IMR-90 (cell line): ENCODE results near the gene SIPA1L3. TPM values are rescaled to one million over a fixed set of nuclear protein-coding genes. Genes with fewer than 3 reads are reported as not detected.

Experiments
- ATAC-seq: fragments of 200-7000 bp; cut with Tn5 transposase; 2 replicates; pipeline ENCODE4 v1.9.1; 2020; ENCODE audit warnings: low read depth, mild to moderate bottlenecking, moderate library complexity
- BruUV-seq: library from RNA; stranded (reverse); fragments of 400-500 nt; replicated peaks from 2 replicates; lab custom pipeline; 2021; lab: Mats Ljungman, UMichigan
- CTCF ChIA-PET: fragments of 300-600 bp; formaldehyde crosslinking; extraction: SDS; loops from one replicate; lab custom pipeline; 2021; ENCODE audit warnings: antibody characterized with exemption; lab: Yijun Ruan, JAX
- POLR2A ChIA-PET: fragments of 300-600 bp; sonication (Branson Sonifier 250); formaldehyde crosslinking; loops from one replicate; lab custom pipeline; 2022; ENCODE audit warnings: antibody characterized with exemption; ENCODE audit not compliant: unreplicated experiment; lab: Charles Lee
- DNase-seq: peaks from one replicate; pipeline ENCODE4 v3.0.0; 2013
- H2AFZ ChIP-seq: replicated peaks from 2 replicates; pipeline ENCODE3; 2013; ENCODE audit warnings: low read length, mild to moderate bottlenecking; ENCODE audit not compliant: poor library complexity
- H2AK5ac ChIP-seq: 2 replicates; pipeline ENCODE4 v1.6.1; 2013; ENCODE audit warnings: low read depth, low read length, inconsistent platforms
- H2AK9ac ChIP-seq: replicated peaks from 2 replicates; pipeline ENCODE3; 2013; ENCODE audit warnings: mild to moderate bottlenecking, low read depth, low read length, moderate library complexity; ENCODE audit not compliant: poor library complexity
- H2BK120ac ChIP-seq: 2 replicates; pipeline ENCODE4 v1.6.1; 2013; ENCODE audit warnings: low read depth, low read length, inconsistent platforms
- H2BK15ac ChIP-seq: 3 replicates; pipeline ENCODE4 v1.6.1; 2013; ENCODE audit warnings: low read depth, low read length, inconsistent platforms
- H2BK20ac ChIP-seq: 2 replicates; pipeline ENCODE4 v1.6.1; 2013; ENCODE audit warnings: low read depth, mild to moderate bottlenecking, inconsistent platforms, low read length, moderate library complexity
- H2BK5ac ChIP-seq: 2 replicates; pipeline ENCODE4 v1.6.1; 2013; ENCODE audit warnings: mild to moderate bottlenecking, low read depth, low read length, inconsistent platforms; ENCODE audit not compliant: poor library complexity, severe bottlenecking
- H3K14ac ChIP-seq: replicated peaks from 2 replicates; pipeline ENCODE4 v1.6.1; 2013; ENCODE audit warnings: low read depth, low read length, inconsistent platforms
- H3K18ac ChIP-seq: 2 replicates; pipeline ENCODE4 v1.6.1; 2013; ENCODE audit warnings: low read depth, low read length, control low read depth
- H3K23ac ChIP-seq: 2 replicates; pipeline ENCODE4 v1.6.1; 2013; ENCODE audit warnings: low read depth, low read length, inconsistent platforms
- H3K27ac ChIP-seq: 2 replicates; pipeline ENCODE4 v1.5.1; 2013; ENCODE audit warnings: mild to moderate bottlenecking, control low read depth, low read length; ENCODE audit not compliant: insufficient read depth
- H3K27me3 ChIP-seq: 2 replicates; pipeline ENCODE4 v1.6.1; 2013; ENCODE audit warnings: low read length; ENCODE audit not compliant: control insufficient read depth, insufficient read depth
- H3K36me3 ChIP-seq: 2 replicates; pipeline ENCODE4 v1.6.1; 2013; ENCODE audit warnings: low read length, mixed read lengths; ENCODE audit not compliant: control insufficient read depth, insufficient read depth
- H3K4ac ChIP-seq: 2 replicates; pipeline ENCODE4 v1.6.1; 2013; ENCODE audit warnings: low read depth, low read length, inconsistent platforms
- H3K4me1 ChIP-seq: 2 replicates; pipeline ENCODE4 v1.6.1; 2013; ENCODE audit warnings: low read length, mixed read lengths; ENCODE audit not compliant: control insufficient read depth, insufficient read depth
- H3K4me2 ChIP-seq: 2 replicates; pipeline ENCODE4 v1.6.1; 2013; ENCODE audit warnings: low read depth, mild to moderate bottlenecking, control low read depth, low read length, moderate library complexity
- H3K4me3 ChIP-seq: 2 replicates; pipeline ENCODE4 v1.5.1; 2013; ENCODE audit warnings: low read depth, mild to moderate bottlenecking, control low read depth, low read length, moderate library complexity; ENCODE audit not compliant: insufficient read depth
- H3K56ac ChIP-seq: 2 replicates; pipeline ENCODE4 v1.6.1; 2013; ENCODE audit warnings: low read length, inconsistent platforms; ENCODE audit not compliant: insufficient read depth; ENCODE audit errors: extremely low read depth
- H3K79me1 ChIP-seq, 2 experiments: 2 replicates each; pipeline ENCODE4 v1.6.1; 2013; ENCODE audit warnings: low read length in 2 of 2, inconsistent platforms in 1 of 2, low read depth in 1 of 2
- H3K9ac ChIP-seq: 2 replicates; pipeline ENCODE4 v1.6.1; 2013; ENCODE audit warnings: low read depth, low read length, control low read depth
- H3K9me1 ChIP-seq: 2 replicates; pipeline ENCODE4 v1.6.1; 2013; ENCODE audit warnings: low read length, inconsistent platforms; ENCODE audit not compliant: insufficient read depth
- H3K9me3 ChIP-seq: 2 replicates; pipeline ENCODE4 v1.6.1; 2013; ENCODE audit warnings: low read length; ENCODE audit not compliant: control insufficient read depth, insufficient read depth
- H4K20me1 ChIP-seq: 2 replicates; pipeline ENCODE4 v1.6.1; 2013; ENCODE audit warnings: low read length, inconsistent platforms; ENCODE audit not compliant: insufficient read depth
- H4K5ac ChIP-seq: 2 replicates; pipeline ENCODE4 v1.6.1; 2013; ENCODE audit warnings: mild to moderate bottlenecking, low read depth, low read length, control low read depth
- H4K8ac ChIP-seq, 2 experiments: 2 replicates each; pipeline ENCODE4 v1.6.1; 2013; ENCODE audit warnings: low read depth in 2 of 2, low read length in 2 of 2, control low read depth in 1 of 2, inconsistent platforms in 1 of 2
- H4K91ac ChIP-seq: 2 replicates; pipeline ENCODE4 v1.6.1; 2013; ENCODE audit warnings: low read depth, low read length, inconsistent platforms; ENCODE audit not compliant: insufficient read depth
- CHD1 ChIP-seq: IDR thresholded peaks from 2 replicates; pipeline ENCODE4 v1.6.1; 2012; ENCODE audit warnings: low read depth, low read length, improper control_type of control experiment
- RAD21 ChIP-seq: IDR thresholded peaks from 2 replicates; pipeline ENCODE4 v1.6.1; 2012; ENCODE audit warnings: low read length, improper control_type of control experiment
- WGBS, 2 experiments: methylation state at CpG; one replicate each; pipeline versions ENCODE4 v1.1.5 to v1.1.7; 2013; ENCODE audit warnings: missing lambda C conversion rate in 2 of 2; ENCODE audit not compliant: insufficient read length in 1 of 2; ENCODE audit errors: extremely low coverage in 2 of 2; 5-methylcytosine and 5-hydroxymethylcytosine counted together
- dilution Hi-C: fragments of 300-500 bp; cut with HindIII; formaldehyde crosslinking; loops from one replicate; pipeline ENCODE4 v1.14.3; 2018; ENCODE audit warnings: low sequenced_read_pairs; ENCODE audit not compliant: unreplicated experiment
- in situ Hi-C: fragments of 300-500 bp; cut with MboI; formaldehyde crosslinking; loops from 3 replicates; pipeline ENCODE4 v1.14.3; 2019; ENCODE audit warnings: low sequenced_read_pairs, inconsistent platforms, mixed read lengths
- intact Hi-C: fragments of 100-400 bp; cut with micrococcal nuclease; formaldehyde crosslinking; loops from 2 replicates; pipeline ENCODE4 v1.10.0; 2022
- polyA plus RNA-seq, 3 experiments: library from polyadenylated mRNA; depleted of rRNA; stranded (reverse); fragments of >200 nt; gene quantifications; 2 replicates each; pipeline ENCODE4 v1.2.3, GENCODE V29; 2012; ENCODE audit warnings: low replicate concordance in 1 of 3
- total RNA-seq: library from RNA; depleted of rRNA; stranded (reverse); fragments of >200 nt; gene quantifications from 2 replicates; pipeline ENCODE4 v1.2.3, GENCODE V29; 2012

SIPA1L3 gene
- total and polyA plus RNA-seq, 2 of the 4 experiments (the other 2 are of a cell fraction) = 4.1 to 9.4 TPM

DNA sequence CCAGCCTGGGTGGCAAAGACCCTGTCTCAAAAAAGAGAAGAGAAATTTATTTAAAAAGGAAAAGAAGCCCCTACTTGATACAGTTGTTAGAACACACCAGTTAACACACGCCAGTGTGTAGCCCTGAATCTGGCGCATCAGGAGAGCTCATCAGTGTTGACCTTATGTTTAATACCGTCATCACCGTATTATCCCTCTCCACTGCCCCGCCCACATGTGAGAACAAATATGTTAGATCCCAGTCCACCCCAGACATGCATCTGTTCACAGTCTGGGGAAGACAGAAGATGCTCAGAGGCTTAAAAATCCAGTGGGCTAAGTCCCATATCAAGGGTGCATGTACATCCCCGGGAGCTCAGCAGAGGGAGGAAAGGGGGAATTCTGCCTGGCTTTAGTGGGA, 161.8 kb downstream of the SIPA1L3 start:
- CTCF ChIA-PET = no interaction called here

More for the DNA sequence above, 161.8 kb downstream of the SIPA1L3 start:
- Histone ChIP-seq H3K18ac (no peak overlapping the region), H2BK15ac (no peak overlapping the region), H2AK9ac (no peak overlapping the region), H4K5ac (no peak overlapping the region; the same call in 1 of the 2 replicates), H2AK5ac (no peak overlapping the region; the same call in 1 of the 2 replicates), H3K56ac (no peak overlapping the region), H3K36me3 (no peaks in the 10 kb centered on the region), H2BK120ac (peak overlapping the region; percentile 32; the same call in 1 of the 2 replicates), H2AFZ (no peak overlapping the region), H3K27ac (no peak overlapping the region), H3K14ac (no peak overlapping the region), H3K23ac (peak overlapping the region; percentile 37; the same call in 1 of the 2 replicates), H3K9ac (no peak overlapping the region), H3K4me3 (no peak overlapping the region), H4K8ac (peak overlapping the region in 1 of 2 experiments; percentile 35; a peak in 1 of 4 replicates), H2BK5ac (peak overlapping the region; percentile 24), H3K9me3 (peaks cover 3% of the 10 kb centered on the region; the same call in 1 of the 2 replicates), H3K79me1 (peaks cover 36 to 78% of the 10 kb centered on the region in 2 experiments), H3K27me3 (no peaks in the 10 kb centered on the region), H2BK20ac (no peak overlapping the region), H3K4ac (peak overlapping the region; percentile 67), H3K9me1 (peaks cover 24% of the 10 kb centered on the region), H4K20me1 (no peaks in the 10 kb centered on the region), H4K91ac (peak overlapping the region; percentile 41), H3K4me1 (peaks cover 10% of the 10 kb centered on the region), H3K4me2 (no peak overlapping the region)
- dilution Hi-C loops = no loop called here
- POLR2A ChIA-PET = no interaction called here
- in situ Hi-C loops = no loop called here
- no CpG with 5 or more reads among the region's 6 CpGs for WGBS, 2 experiments
- intact Hi-C loops = no loop called here
- no peak for ATAC-seq
- DNase-seq = no peak
- TF ChIP-seq RAD21 = no peak
- TF ChIP-seq CHD1 = no peak
- BruUV-seq = no TSS peak
